HEK293 (cell line): Measurements from ENCODE around the gene CAPN1.

ENCODE experiments used
- CTCF ChIP-seq: fragments of 450-650 bp; formaldehyde crosslinking; IDR thresholded peaks from 2 replicates; pipeline ENCODE4 v1.5.1; 2016; ENCODE audit warnings: missing biosample characterization, missing genetic modification characterization
- MZF1 ChIP-seq: fragments of 450-650 bp; formaldehyde crosslinking; IDR thresholded peaks from 2 replicates; pipeline ENCODE4 v1.5.1; 2017; ENCODE audit warnings: missing biosample characterization, missing genetic modification characterization, borderline replicate concordance
- TCF7L2 ChIP-seq: IDR thresholded peaks from 2 replicates; pipeline ENCODE4 v1.6.1; 2011; ENCODE audit warnings: low read depth, mild to moderate bottlenecking, inconsistent platforms, low read length, moderate library complexity, borderline replicate concordance
- ZBTB44 ChIP-seq: fragments of 450-650 bp; IDR thresholded peaks from 2 replicates; pipeline ENCODE4 v1.5.1; 2018; ENCODE audit warnings: missing biosample characterization, mild to moderate bottlenecking, missing genetic modification characterization
- ZNF302 ChIP-seq: fragments of 450-650 bp; formaldehyde crosslinking; IDR thresholded peaks from 2 replicates; pipeline ENCODE4 v1.5.1; 2016; ENCODE audit warnings: missing biosample characterization, missing genetic modification characterization, low read depth
- ZNF324 ChIP-seq: fragments of 450-650 bp; formaldehyde crosslinking; IDR thresholded peaks from 2 replicates; pipeline ENCODE4 v1.5.1; 2016; ENCODE audit warnings: missing biosample characterization, missing genetic modification characterization
- ZNF335 ChIP-seq: fragments of 450-650 bp; formaldehyde crosslinking; conservative IDR thresholded peaks from 2 replicates; pipeline ENCODE4 v1.5.1; 2016; ENCODE audit warnings: missing biosample characterization, missing genetic modification characterization
- ZNF571 ChIP-seq: fragments of 450-650 bp; formaldehyde crosslinking; IDR thresholded peaks from 2 replicates; pipeline ENCODE4 v1.5.0; 2017; ENCODE audit warnings: missing biosample characterization, missing genetic modification characterization
- ZNF707 ChIP-seq: fragments of 450-650 bp; formaldehyde crosslinking; IDR thresholded peaks from 2 replicates; pipeline ENCODE4 v1.5.1; 2016; ENCODE audit warnings: missing biosample characterization, missing genetic modification characterization
- TF ChIP-seq, protein P1 (sequence below): fragments of 450-650 bp; formaldehyde crosslinking; IDR thresholded peaks from 2 replicates; pipeline ENCODE4 v1.5.0; 2017; ENCODE audit warnings: missing biosample characterization, missing genetic modification characterization, borderline replicate concordance
- TF ChIP-seq, protein P2 (sequence below): IDR thresholded peaks from 2 replicates; pipeline ENCODE4 v1.6.1; 2011; ENCODE audit warnings: mild to moderate bottlenecking, low read depth, low read length, borderline replicate concordance

DNA sequence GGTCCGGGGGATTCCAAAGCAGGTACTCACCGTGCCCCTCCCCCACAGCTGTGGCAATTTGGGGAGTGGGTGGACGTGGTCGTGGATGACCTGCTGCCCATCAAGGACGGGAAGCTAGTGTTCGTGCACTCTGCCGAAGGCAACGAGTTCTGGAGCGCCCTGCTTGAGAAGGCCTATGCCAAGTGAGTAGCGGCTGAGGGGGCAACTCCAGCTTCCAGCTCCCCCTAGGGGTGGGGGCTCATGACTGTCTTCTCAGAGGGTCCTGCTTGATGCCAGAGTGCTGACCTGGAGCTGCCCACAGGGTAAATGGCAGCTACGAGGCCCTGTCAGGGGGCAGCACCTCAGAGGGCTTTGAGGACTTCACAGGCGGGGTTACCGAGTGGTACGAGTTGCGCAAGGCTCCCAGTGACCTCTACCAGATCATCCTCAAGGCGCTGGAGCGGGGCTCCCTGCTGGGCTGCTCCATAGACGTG, 4.2 kb downstream of the CAPN1 start:
- no peak for TF ChIP-seq ZNF335 (tag by site-specific recombination)
- TF ChIP-seq, protein P1, sequence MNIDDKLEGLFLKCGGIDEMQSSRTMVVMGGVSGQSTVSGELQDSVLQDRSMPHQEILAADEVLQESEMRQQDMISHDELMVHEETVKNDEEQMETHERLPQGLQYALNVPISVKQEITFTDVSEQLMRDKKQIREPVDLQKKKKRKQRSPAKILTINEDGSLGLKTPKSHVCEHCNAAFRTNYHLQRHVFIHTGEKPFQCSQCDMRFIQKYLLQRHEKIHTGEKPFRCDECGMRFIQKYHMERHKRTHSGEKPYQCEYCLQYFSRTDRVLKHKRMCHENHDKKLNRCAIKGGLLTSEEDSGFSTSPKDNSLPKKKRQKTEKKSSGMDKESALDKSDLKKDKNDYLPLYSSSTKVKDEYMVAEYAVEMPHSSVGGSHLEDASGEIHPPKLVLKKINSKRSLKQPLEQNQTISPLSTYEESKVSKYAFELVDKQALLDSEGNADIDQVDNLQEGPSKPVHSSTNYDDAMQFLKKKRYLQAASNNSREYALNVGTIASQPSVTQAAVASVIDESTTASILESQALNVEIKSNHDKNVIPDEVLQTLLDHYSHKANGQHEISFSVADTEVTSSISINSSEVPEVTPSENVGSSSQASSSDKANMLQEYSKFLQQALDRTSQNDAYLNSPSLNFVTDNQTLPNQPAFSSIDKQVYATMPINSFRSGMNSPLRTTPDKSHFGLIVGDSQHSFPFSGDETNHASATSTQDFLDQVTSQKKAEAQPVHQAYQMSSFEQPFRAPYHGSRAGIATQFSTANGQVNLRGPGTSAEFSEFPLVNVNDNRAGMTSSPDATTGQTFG (tag by site-specific recombination): no peak
- TF ChIP-seq CTCF (tag by site-specific recombination): no peak
- no peak for TF ChIP-seq ZNF302
- TF ChIP-seq ZNF571: no peak
- TF ChIP-seq TCF7L2: no peak
- no peak for TF ChIP-seq ZNF707 (tag by site-specific recombination)
- TF ChIP-seq, protein P2, sequence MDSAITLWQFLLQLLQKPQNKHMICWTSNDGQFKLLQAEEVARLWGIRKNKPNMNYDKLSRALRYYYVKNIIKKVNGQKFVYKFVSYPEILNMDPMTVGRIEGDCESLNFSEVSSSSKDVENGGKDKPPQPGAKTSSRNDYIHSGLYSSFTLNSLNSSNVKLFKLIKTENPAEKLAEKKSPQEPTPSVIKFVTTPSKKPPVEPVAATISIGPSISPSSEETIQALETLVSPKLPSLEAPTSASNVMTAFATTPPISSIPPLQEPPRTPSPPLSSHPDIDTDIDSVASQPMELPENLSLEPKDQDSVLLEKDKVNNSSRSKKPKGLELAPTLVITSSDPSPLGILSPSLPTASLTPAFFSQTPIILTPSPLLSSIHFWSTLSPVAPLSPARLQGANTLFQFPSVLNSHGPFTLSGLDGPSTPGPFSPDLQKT: no peak
- TF ChIP-seq ZNF324 (tag by site-specific recombination): no peak
- TF ChIP-seq ZBTB44: no peak
- TF ChIP-seq MZF1 (tag by site-specific recombination): no peak
